H9 (cell line): ENCODE measurements around the gene FAM185A. TPM values are rescaled to one million over a fixed set of nuclear protein-coding genes. Genes with fewer than 3 reads are reported as not detected.
"Not testable (repeated sequence)": the region's sequence is repeated elsewhere in the genome, so short reads cannot be mapped to it uniquely, and the experiment has no call there.

Experiments used
- DNase-seq: peaks from one replicate; pipeline ENCODE4 v3.0.0-alpha.2; 2017
- H2AFZ ChIP-seq: one replicate; pipeline ENCODE4 v1.6.1; 2013; ENCODE audit warnings: mild to moderate bottlenecking, low read length, control low read depth, moderate library complexity
- H2AK5ac ChIP-seq: 2 replicates; pipeline ENCODE4 v1.6.1; 2013; ENCODE audit warnings: low read length, control low read depth, mixed read lengths; ENCODE audit not compliant: insufficient read length
- H2BK120ac ChIP-seq: one replicate; pipeline ENCODE4 v1.6.1; 2013; ENCODE audit warnings: low read depth, mild to moderate bottlenecking, low read length, control low read depth, inconsistent platforms; ENCODE audit not compliant: poor library complexity, severe bottlenecking
- H2BK12ac ChIP-seq: 2 replicates; pipeline ENCODE4 v1.6.1; 2013; ENCODE audit warnings: low read length, control low read depth, mixed read lengths, low read depth; ENCODE audit not compliant: insufficient read length
- H2BK15ac ChIP-seq: 2 replicates; pipeline ENCODE4 v1.6.1; 2013; ENCODE audit warnings: low read depth, low read length, control low read depth
- H2BK20ac ChIP-seq: one replicate; pipeline ENCODE4 v1.6.1; 2013; ENCODE audit warnings: low read depth, mild to moderate bottlenecking, low read length, control low read depth, inconsistent platforms; ENCODE audit not compliant: poor library complexity, severe bottlenecking
- H2BK5ac ChIP-seq: 2 replicates; pipeline ENCODE4 v1.6.1; 2013; ENCODE audit warnings: low read length, control low read depth, mixed read lengths; ENCODE audit not compliant: insufficient read length
- H3K14ac ChIP-seq: 2 replicates; pipeline ENCODE4 v1.6.1; 2013; ENCODE audit warnings: low read length, control low read depth; ENCODE audit not compliant: insufficient read depth
- H3K18ac ChIP-seq: 2 replicates; pipeline ENCODE4 v1.6.1; 2013; ENCODE audit warnings: low read depth, mild to moderate bottlenecking, mixed read lengths, low read length, control low read depth; ENCODE audit not compliant: insufficient read length
- H3K23ac ChIP-seq: 2 replicates; pipeline ENCODE4 v1.6.1; 2013; ENCODE audit warnings: low read length, control low read depth, mixed read lengths, low read depth; ENCODE audit not compliant: insufficient read length
- H3K23me2 ChIP-seq: 2 replicates; pipeline ENCODE4 v1.6.1; 2013; ENCODE audit warnings: low read depth, mild to moderate bottlenecking, mixed read lengths, low read length, control low read depth; ENCODE audit not compliant: insufficient read length, poor library complexity, severe bottlenecking
- H3K27ac ChIP-seq: 2 replicates; pipeline ENCODE4 v1.5.1; 2013; ENCODE audit warnings: low read length, control low read depth, mixed read lengths, low read depth; ENCODE audit not compliant: insufficient read length
- H3K27me3 ChIP-seq: 2 replicates; pipeline ENCODE4 v1.6.1; 2013; ENCODE audit warnings: low read length, control low read depth, inconsistent platforms; ENCODE audit not compliant: insufficient read depth
- H3K4ac ChIP-seq: 2 replicates; pipeline ENCODE4 v1.6.1; 2013; ENCODE audit warnings: low read depth, mild to moderate bottlenecking, control low read depth, inconsistent platforms, low read length, moderate library complexity
- H3K4me1 ChIP-seq: 2 replicates; pipeline ENCODE4 v1.6.1; 2013; ENCODE audit warnings: low read length, control low read depth, inconsistent platforms; ENCODE audit not compliant: insufficient read depth
- H3K4me2 ChIP-seq: 2 replicates; pipeline ENCODE4 v1.6.1; 2013; ENCODE audit warnings: low read length, control low read depth, mixed read lengths; ENCODE audit not compliant: insufficient read length, insufficient read depth
- H3K56ac ChIP-seq: 2 replicates; pipeline ENCODE4 v1.6.1; 2013; ENCODE audit warnings: low read depth, mild to moderate bottlenecking, mixed read lengths, low read length, control low read depth; ENCODE audit not compliant: insufficient read length
- H3K79me1 ChIP-seq: 2 replicates; pipeline ENCODE4 v1.6.1; 2013; ENCODE audit warnings: low read depth, mild to moderate bottlenecking, moderate library complexity, low read length, control low read depth, inconsistent platforms; ENCODE audit not compliant: insufficient read depth, poor library complexity, severe bottlenecking
- H3K79me2 ChIP-seq: 2 replicates; pipeline ENCODE4 v1.6.1; 2013; ENCODE audit warnings: low read length, control low read depth, inconsistent platforms; ENCODE audit not compliant: insufficient read depth
- H3K9ac ChIP-seq: 2 replicates; pipeline ENCODE4 v1.6.1; 2013; ENCODE audit warnings: low read length, control low read depth, mixed read lengths; ENCODE audit not compliant: insufficient read length; ENCODE audit errors: extremely low read depth
- H3K9me3 ChIP-seq: one replicate; pipeline ENCODE4 v1.6.1; 2013; ENCODE audit warnings: low read depth, low read length, inconsistent platforms; ENCODE audit not compliant: control insufficient read depth
- H3T11ph ChIP-seq: one replicate; pipeline ENCODE4 v1.6.1; 2013; ENCODE audit warnings: mild to moderate bottlenecking, low read length, control low read depth, inconsistent platforms
- H4K20me1 ChIP-seq: one replicate; pipeline ENCODE4 v1.6.1; 2013; ENCODE audit not compliant: control insufficient read depth, insufficient read length, insufficient read depth
- H4K5ac ChIP-seq: 2 replicates; pipeline ENCODE4 v1.6.1; 2013; ENCODE audit warnings: low read depth, mild to moderate bottlenecking, mixed read lengths, low read length, control low read depth; ENCODE audit not compliant: insufficient read length
- H4K8ac ChIP-seq: replicated peaks from 2 replicates; pipeline ENCODE4 v1.6.1; 2013; ENCODE audit warnings: low read length, control low read depth, mixed read lengths, low read depth; ENCODE audit not compliant: insufficient read length
- H4K91ac ChIP-seq: 2 replicates; pipeline ENCODE4 v1.6.1; 2013; ENCODE audit warnings: low read depth, mild to moderate bottlenecking, moderate library complexity, mixed read lengths, low read length, control low read depth; ENCODE audit not compliant: insufficient read length
- H3K27ac Mint-ChIP-seq, 3 experiments: 2 replicates in 2 of 3; 3 replicates in 1 of 3; pipeline ENCODE4 v1.8.0; 2020 to 2021; ENCODE audit warnings: mixed read lengths in 3 of 3, mild to moderate bottlenecking in 1 of 3, moderate library complexity in 1 of 3
- H3K27me3 Mint-ChIP-seq: 2 replicates; pipeline ENCODE4 v1.8.0; 2021; ENCODE audit warnings: low read depth, mild to moderate bottlenecking, moderate library complexity, mixed read lengths
- H3K36me3 Mint-ChIP-seq, 3 experiments: 2 replicates in 2 of 3; 3 replicates in 1 of 3; pipeline ENCODE4 v1.8.0; 2020 to 2021; ENCODE audit warnings: low read depth in 3 of 3, mixed read lengths in 3 of 3; ENCODE audit not compliant: insufficient read depth in 1 of 3
- H3K4me1 Mint-ChIP-seq, 2 experiments: 2 replicates each; pipeline ENCODE4 v1.8.0; 2020; ENCODE audit warnings: mixed read lengths in 2 of 2
- H3K4me3 Mint-ChIP-seq, 2 experiments: 2 replicates in 1 of 2; 3 replicates in 1 of 2; pipeline ENCODE4 v1.8.0; 2020 to 2021; ENCODE audit warnings: mild to moderate bottlenecking in 2 of 2, mixed read lengths in 2 of 2, moderate library complexity in 1 of 2
- H3K9me3 Mint-ChIP-seq, 2 experiments: 2 replicates in 1 of 2; 3 replicates in 1 of 2; pipeline ENCODE4 v1.8.0; 2020; ENCODE audit warnings: mild to moderate bottlenecking in 2 of 2, mixed read lengths in 2 of 2, moderate library complexity in 1 of 2
- WGBS: extraction: QIAGEN DNeasy Blood & Tissue Kit; methylation state at CpG from one replicate; pipeline ENCODE4 v1.1.7; 2013; ENCODE audit warnings: missing lambda C conversion rate, low lambda C conversion rate, mixed read lengths; ENCODE audit not compliant: insufficient read length; ENCODE audit errors: extremely low coverage; 5-methylcytosine and 5-hydroxymethylcytosine counted together
- total RNA-seq: library from RNA; stranded (reverse); gene quantifications from 2 replicates; pipeline ENCODE4 v1.2.1, GENCODE V29; 2021
- TF ChIP-seq, protein P1 (sequence below): fragments of 200-600 bp; sonication (generic); conservative IDR thresholded peaks from 3 replicates; pipeline ENCODE4 v1.8.0; 2021; ENCODE audit warnings: antibody characterized with exemption, mild to moderate bottlenecking

Gene FAM185A
- total RNA-seq, 1 experiment from 2014 or later = 7.0 TPM

DNA sequence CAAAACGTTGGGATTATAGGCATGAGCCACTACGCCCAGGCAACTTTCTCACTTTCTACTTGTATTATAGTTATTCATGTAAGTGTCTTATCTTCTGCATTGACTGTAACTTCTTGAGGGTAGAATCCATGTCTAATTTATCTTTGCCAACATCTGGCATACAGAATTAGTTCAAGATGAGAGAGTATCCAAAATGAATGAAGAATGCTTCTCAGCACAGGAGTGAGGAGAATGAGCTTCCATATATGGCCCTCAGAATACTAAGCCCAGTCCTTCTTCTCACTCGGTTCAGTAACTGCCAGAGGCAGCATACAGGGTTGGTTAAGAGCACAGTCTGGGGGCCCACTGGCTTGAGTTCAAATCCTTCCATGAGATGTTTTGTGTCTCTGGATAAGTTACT lies 89.0 kb downstream of the FAM185A start:
- Histone ChIP-seq H3K18ac (no peak overlapping the region), H3K14ac (no peak overlapping the region), H3K56ac (no peak overlapping the region), H2AK5ac (no peak overlapping the region), H4K20me1 (no peaks in the 10 kb centered on the region), H3K4me1 (no peaks in the 10 kb centered on the region), H3K9ac (no peak overlapping the region), H4K8ac (no peak overlapping the region), H3K4ac (no peak overlapping the region), H3K23me2 (no peaks in the 10 kb centered on the region), H3T11ph (no peak overlapping the region), H2AFZ (no peak overlapping the region), H3K27ac (no peak overlapping the region), H2BK5ac (no peak overlapping the region), H3K4me2 (no peak overlapping the region), H3K79me2 (no peaks in the 10 kb centered on the region), H2BK20ac (no peak overlapping the region), H4K5ac (no peak overlapping the region), H3K27me3 (no peaks in the 10 kb centered on the region), H3K79me1 (no peaks in the 10 kb centered on the region), H2BK120ac (no peak overlapping the region), H2BK12ac (no peak overlapping the region), H4K91ac (no peak overlapping the region), H3K23ac (no peak overlapping the region), H2BK15ac (no peak overlapping the region), H3K9me3 (no peaks in the 10 kb centered on the region)
- Mint-ChIP-seq H3K27me3 (no peaks in the 10 kb centered on the region), H3K36me3 (no peaks in the 10 kb centered on the region), H3K4me3 (no peak overlapping the region), H3K4me1 (no peaks in the 10 kb centered on the region), H3K27ac (no peak overlapping the region), H3K9me3 (no peaks in the 10 kb centered on the region)
- TF ChIP-seq, protein P1, sequence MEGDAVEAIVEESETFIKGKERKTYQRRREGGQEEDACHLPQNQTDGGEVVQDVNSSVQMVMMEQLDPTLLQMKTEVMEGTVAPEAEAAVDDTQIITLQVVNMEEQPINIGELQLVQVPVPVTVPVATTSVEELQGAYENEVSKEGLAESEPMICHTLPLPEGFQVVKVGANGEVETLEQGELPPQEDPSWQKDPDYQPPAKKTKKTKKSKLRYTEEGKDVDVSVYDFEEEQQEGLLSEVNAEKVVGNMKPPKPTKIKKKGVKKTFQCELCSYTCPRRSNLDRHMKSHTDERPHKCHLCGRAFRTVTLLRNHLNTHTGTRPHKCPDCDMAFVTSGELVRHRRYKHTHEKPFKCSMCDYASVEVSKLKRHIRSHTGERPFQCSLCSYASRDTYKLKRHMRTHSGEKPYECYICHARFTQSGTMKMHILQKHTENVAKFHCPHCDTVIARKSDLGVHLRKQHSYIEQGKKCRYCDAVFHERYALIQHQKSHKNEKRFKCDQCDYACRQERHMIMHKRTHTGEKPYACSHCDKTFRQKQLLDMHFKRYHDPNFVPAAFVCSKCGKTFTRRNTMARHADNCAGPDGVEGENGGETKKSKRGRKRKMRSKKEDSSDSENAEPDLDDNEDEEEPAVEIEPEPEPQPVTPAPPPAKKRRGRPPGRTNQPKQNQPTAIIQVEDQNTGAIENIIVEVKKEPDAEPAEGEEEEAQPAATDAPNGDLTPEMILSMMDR = no peak
- no peak for DNase-seq
- no CpG with 5 or more reads among the region's 3 CpGs for WGBS

DNA sequence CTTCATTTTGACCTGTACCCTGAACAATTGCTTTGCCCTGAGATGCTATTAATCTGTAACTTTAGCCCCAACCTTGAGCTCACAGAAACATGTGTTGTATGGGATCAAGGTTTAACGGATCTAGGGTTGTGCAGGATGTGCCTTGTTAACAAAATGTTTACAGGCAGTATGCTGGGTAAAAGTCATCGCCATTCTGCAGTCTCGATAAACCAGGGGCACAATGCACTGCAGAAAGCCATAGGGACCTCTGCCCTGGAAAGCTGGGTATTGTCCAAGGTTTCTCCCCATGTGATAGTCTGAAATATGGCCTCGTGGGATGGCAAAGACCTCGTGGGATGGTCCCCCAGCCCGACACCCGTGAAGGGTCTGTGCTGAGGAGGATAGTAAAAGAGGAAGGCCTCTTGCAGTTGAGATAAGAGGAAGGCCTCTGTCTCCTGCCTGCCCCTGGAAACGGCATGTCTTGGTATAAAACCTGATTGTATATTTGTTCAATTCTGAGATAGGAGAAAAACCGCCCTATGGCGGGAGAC lies 89.8 kb downstream of the FAM185A start:
- H3K9ac ChIP-seq, H3K27ac Mint-ChIP-seq, H4K20me1 ChIP-seq, H3K36me3 Mint-ChIP-seq, H3K4ac ChIP-seq, H3K79me2 ChIP-seq, H3K9me3 Mint-ChIP-seq, H4K8ac ChIP-seq, H2BK12ac ChIP-seq, H3K23me2 ChIP-seq, H3T11ph ChIP-seq, H3K56ac ChIP-seq, H3K18ac ChIP-seq, H2BK20ac ChIP-seq, H2BK120ac ChIP-seq, H2AFZ ChIP-seq, H2BK5ac ChIP-seq, DNase-seq, H3K9me3 ChIP-seq, H4K5ac ChIP-seq, H3K27me3 Mint-ChIP-seq, H3K79me1 ChIP-seq, H3K23ac ChIP-seq, H3K4me3 Mint-ChIP-seq, H3K27ac ChIP-seq, H2BK15ac ChIP-seq, H3K4me1 Mint-ChIP-seq, H3K27me3 ChIP-seq, H2AK5ac ChIP-seq, H3K4me1 ChIP-seq, H3K14ac ChIP-seq, H3K4me2 ChIP-seq, H4K91ac ChIP-seq: not testable (repeated sequence)
- no CpG with 5 or more reads among the region's 10 CpGs for WGBS
